ENCODE data around the gene CDC23.
A peak's percentile ranks its signal among the peaks of the same experiment; 100 is the strongest.
"Not testable (repeated sequence)": the region's sequence is repeated elsewhere in the genome, so short reads cannot be mapped to it uniquely, and the experiment has no call there.

CDC23 gene

DNA sequence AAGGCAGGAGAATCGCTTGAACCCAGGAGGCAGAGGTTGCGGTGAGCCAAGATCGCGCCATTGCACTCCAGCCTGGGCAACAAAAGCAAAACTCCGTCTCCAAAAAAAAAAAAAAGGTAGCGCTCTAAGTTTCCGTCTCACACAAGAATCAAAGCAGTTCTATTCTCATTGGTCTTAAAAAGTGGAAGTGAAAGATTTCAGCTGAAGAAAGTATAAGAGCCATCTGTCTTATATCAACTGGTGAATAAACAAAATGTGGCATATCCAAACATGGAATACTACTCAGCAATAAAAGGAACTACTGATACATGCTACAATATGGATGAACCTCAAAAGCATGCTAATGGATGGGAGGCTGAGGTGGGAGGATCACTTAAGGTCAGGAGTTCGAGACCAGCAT lies 19.3 kb downstream of the CDC23 start:
- DNase-seq: not testable (repeated sequence)

DNA sequence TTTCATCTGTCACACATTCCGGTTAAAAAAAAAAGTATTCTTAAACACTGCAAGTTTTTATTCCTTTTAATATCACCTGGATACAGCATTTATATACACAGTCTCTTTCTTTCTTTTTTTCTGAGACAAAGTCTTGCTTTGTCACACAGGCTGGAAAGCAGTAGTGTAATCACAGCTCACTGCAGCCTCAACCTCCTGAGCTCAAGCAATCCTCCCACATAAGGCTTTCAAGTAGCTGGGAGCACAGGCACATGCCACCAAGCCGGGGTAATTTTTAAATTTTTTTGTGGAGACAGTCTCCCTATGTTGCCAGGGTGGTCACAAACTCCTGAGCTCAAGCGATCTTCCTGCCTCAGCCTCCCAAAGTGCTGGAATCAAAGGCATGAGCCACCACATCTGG lies 20.3 kb downstream of the CDC23 start:
- DNase-seq: no peak

DNA sequence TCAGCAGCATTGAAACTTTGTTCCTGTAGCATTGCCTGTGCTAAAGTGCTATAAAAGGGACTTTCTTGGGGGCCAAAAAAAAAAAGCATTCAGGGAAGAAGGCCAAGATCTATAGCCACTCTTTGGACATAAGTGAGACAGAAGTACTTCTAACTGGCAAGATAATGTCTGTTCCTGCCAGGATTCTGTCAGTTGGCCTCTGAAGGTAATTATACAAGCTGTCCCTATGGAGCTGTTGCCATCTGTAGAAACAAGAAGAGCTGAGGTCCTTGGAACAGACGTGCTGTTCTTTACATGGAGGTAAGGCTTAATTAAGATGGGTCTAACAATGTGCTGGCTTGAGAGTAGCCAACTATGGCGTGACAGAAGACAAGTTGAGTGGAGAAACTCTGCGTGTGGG lies 24.5 kb downstream of the CDC23 start:
- no peak for DNase-seq

DNA sequence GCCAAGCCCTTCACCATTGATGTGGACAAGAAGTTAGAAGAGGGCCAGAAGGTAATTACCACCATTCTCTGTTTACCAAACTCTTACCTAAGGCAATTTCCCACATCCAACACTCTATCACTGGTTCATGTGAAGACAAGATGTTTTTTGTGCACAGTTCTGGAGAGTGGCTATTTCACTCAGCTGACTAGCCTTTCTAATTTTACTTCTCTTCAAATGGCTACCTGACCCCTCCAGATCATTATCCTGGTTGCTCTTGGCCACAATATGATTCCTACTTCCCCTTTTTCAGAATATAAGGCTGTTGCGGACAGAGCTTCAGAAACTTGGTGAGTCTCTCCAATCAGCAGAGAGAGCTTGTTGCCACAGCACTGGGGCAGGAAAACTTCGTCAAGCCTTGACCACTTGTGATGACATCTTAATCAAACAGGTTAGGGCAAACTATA lies 27.1 kb downstream of the CDC23 start:
- no peak for DNase-seq

DNA sequence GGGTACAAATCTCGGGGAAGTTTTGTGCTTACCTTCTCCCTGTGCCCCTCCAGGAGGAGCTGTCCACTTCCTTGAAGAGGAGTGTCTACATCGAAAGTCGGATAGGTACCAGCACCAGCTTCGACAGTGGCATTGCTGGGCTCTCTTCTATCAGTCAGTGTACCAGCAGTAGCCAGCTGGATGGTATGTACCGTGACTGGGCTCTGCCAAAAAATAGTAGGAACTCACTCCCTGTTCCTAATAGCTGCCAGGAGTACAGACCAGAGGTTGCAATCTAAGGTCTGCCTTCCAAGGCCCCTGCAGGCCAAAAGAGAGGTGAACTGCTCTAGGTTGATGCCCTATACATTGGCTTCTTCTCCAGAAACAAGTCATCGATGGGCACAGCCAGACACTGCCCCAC lies 30.3 kb downstream of the CDC23 start:
- DNase-seq: no peak

DNA sequence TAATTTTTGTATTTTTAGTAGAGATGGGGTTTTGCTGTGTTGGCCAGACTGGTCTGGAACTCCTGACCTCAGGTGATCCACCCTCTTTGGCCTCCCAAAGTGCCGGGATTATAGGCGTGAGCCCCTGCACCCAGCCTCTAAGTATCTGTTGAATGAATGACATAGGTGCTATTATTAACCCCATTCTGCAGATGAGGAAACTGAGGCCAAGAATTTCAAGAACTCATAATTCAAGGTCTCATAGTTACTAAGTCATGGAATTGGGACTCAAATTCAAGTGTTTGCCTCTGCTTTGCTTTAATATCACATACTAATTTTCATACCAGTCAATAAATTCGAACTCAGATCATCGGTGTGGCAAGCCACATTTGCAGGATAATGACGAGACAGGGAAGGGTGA lies 32.3 kb downstream of the CDC23 start:
- DNase-seq: no peak

DNA sequence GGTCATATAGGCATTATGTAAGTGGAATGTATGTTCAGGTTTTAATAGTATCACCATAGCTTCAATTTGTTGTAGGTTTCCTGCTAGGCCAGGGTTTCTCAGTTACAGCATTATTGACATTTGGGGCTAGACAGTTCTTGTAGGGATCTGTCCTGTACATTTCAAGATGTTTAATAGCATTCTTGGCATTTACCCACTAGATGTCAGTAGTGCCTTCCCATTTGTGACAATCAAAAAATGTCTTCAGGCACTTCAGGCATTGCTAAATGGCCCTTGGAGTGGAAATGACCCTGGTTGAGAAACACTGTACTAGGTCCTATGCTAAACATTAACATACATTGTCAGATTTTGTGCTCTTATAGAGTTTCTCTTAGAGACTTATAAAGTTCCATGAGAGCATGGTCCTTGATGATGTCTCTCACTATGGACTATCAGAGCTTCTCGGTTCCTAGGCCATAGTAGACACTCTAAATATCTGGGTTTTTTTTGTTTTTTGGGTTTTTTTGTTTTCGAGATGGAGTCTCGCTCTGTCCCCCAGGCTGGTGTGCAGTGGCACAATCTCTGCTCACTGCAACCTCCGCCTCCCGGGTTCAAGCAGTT lies 32.8 kb downstream of the CDC23 start:
- peak; percentile 6 for DNase-seq

DNA sequence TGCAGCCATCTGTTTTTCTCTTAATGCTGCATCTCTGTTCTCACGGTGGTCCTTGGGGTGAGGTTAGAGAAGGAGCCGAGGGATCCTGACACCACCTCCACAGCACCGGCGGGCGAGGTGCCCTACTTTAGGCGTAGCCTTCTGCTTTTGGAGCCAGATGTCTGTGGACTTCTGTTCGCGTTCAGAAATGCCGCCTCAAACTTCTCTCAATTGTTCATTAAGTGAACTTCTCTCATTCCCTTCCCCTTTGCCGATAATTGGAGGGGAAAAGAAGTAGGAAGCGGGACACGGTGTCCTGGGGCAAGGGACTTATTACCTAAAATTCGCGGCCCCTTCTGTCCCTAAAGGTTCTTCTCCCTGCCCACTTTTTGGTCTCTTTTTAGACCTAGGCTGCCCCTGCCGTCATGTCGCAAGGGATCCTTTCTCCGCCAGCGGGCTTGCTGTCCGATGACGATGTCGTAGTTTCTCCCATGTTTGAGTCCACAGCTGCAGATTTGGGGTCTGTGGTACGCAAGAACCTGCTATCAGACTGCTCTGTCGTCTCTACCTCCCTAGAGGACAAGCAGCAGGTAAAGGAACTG lies 33.8 kb downstream of the CDC23 start:
- DNase-seq: no peak

DNA sequence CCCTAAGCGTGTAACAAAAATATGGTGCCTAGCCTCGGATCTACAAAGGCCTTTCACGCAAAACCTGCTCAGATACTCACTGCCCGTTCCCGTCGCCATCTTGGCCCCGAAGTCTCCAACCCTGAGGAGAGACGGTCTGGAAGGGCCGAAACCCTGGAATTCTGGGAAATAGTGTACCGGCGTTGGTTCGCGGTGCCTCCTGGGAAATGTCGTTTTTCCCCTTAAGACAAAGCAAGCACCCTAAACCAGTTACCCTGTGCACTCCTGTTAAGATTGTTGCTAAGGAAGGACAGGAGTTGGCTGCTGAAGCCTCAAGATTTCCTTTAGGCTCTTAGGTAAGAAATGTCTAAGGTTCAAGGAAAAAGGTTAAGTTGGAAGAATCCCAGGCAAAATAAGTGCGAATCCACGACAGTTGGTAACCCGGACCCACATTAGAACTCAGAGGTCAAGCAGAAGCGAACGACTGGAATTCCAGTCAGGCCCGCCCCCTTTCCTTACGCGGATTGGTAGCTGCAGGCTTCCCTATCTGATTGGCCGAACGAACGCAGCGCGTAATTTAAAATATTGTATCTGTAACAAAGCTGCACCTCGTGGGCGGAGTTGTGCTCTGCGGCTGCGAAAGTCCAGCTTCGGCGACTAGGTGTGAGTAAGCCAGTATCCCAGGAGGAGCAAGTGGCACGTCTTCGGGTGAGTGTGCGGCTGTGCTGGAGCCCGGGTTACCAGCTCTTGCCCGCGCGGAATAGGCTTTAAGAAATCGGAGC lies 34.4 kb downstream of the CDC23 start, which contains the start of the genes BRD8 and KIF20A:
Gene BRD8 (minus strand): TSS at position 115 of the 761 bp plus-strand sequence. CDS start 16 bp downstream, at position 99.
Gene KIF20A (plus strand): TSS at position 597 of the 761 bp plus-strand sequence. CDS start 569 bp downstream, outside the sequence.
- peak; percentile 98 for DNase-seq

DNA sequence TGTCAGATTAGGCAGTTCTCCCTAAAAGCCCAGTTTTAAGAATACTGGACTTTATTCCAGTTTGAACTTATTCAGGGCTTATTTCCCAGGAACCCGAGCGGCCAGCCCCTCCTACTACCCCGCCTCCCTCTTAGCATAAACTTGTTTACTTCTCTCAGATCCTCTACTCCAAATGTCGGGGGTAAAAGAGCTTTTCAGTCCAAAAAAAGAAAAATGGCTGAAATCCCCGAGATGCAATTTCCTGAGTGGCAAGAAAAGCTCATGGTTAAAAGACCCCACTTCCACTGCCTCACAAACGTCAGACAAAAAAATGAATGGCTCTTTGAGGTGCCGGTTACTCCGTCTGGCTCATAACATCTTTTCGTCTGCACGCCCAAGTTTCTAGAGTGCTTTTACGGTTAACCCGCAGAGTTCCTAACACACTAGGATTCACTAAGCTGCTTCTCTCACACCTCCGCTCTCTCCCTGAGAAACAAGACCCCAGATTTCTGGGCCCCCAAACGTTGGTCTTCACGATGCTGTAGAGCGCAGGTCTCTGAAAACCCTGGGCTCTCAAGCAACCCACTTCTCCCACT lies 35.1 kb downstream of the CDC23 start:
- peak; percentile 7 for DNase-seq

DNA sequence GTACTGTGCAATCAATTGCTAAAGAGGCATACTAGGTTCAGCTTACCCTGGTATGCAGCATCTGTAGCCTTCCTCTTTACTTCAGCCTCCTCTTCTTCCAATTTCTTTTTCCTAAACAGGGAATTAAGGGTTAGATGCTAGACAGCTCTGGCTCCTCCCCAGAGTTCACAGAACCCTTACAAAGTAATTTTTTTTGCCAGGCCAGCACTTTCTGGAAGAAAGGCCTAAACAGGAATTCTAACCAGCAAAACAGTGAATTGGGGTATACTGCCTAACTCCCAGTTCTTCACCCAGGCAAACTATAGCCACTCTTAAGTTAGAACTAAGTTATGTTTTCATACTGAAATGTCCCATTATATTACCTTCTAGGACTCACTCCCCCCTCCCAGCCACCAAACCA lies 42.8 kb downstream of the CDC23 start:
- DNase-seq: no peak

DNA sequence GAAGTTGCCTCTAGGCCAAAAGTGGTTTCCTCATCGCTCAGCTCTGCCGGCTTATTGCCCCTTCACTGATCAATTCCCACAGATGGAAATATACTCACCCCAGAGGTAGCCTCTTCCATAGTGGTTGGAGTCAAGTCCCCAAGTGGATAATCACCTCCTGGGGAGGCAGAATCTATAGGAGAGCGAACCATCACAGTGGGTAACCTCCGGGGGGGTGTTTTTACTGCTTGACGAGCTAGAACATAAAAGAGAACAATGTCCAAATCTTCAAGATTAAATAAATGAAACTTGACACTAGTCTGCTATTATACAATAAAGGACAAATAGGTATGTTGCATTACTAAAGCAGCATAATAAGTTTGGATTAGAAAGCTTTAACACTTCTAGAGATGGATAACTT lies 44.0 kb downstream of the CDC23 start:
- DNase-seq: no peak

DNA sequence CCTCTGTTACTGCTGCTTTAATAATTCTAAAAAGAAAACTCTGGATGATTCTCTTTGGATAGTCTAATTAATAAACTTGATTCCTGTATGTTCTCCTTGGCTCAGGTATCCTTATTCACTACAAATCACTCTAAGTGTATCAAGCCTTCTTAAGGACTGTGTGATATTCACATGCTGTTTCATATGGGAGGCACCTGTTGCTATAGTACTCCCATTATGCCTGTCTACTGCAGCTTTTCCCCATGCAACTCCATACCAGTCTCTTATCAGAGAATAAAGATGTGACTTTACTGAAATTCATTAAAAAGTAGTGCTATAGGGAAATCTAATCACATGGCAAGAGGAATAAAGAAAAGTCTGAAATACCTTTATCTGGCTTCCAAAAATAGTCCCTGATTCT lies 49.4 kb downstream of the CDC23 start:
- DNase-seq: no peak

DNA sequence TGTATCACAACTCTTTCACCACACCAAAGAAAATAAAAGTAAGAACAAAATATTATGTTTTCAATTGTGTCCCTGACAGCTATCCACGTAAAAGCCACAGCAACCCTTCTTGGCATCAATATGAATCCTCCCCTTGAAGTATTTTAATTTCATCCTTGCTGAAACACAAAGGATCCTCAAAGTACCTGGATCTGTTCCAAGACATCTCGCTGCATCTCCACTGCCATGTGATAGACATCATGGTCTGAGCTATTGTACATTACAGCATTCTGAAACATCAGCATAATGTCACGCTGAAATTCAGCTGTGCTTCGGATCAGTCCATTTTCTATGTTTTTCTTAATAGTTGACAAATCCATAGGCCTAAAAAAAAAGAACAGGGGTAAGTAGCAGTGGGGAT lies 52.4 kb downstream of the CDC23 start:
- no peak for DNase-seq

DNA sequence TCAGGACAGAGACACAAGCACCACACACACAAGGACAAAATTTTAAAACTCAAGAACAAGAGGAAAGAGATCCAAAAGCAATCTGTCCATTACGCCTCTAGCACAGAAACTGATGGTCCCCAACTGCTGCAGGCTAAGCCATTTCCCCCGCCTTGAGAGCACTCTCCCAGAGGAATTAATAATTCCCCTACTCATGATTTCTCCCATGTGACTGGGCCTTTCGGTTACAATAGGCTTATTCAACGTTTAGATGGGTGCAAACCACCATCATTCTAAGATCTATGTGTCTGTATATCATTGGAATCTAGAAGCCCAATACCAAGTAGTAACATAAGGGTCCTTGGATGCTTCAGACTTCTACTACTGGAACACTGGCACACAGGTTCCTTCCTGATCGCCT lies 53.5 kb downstream of the CDC23 start:
- DNase-seq: no peak

DNA sequence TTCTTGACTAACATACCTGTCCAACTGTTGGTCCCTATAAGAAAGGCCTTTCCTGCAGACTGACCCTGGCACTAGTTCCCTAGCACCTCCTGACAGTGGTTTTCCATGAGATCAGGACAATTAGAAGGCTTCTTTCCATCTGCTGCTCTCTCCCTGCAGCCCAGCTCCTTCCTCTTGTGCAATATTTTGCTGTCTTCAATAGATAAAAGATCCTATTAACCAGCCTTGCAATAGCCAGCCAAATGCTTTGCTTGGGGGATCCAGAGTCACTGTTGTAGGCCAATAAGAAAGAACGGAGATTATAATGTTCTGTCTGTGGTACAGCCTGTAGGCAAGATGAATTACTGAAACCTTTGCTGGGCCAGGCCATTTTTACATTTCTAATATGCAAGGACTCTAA lies 55.5 kb downstream of the CDC23 start:
- DNase-seq: no peak

DNA sequence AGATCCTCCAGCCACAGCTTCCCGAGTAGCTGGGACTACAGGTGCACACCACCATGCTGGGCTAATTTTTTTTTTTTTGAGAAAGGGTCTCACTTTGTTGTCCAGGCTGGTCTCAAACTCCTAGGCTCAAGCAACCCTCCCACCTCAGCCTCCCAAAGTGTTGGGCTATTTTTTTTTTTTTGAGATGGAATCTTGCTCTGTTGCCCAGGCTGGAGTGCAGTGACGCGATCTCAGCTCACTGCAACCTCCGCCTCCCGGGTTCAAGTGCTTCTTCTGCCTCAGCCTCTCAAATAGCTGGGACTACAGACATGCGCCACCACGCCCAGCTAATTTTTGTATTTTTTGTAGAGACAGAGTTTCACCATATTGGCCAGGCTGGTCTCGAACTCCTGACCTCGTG lies 57.1 kb downstream of the CDC23 start:
- DNase-seq: not testable (repeated sequence)

DNA sequence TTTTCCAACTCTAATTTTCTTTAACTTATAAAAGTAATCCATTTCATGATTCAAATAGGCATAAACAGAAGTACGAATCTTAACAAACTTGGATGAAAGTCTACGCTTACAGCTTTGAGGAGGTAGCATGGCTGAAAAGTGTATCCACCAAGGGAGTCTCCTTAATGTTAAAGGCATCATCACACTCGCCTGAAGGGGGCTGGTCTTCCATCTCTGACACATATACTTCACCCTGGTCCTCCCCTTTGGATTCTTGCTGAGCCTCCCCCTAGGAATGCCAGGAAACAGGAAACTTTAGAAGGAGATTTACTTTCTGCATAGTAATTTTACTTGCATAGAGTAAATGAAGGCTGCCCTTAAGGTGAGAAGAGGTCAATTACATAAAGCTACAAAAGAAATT lies 63.6 kb downstream of the CDC23 start:
- no peak for DNase-seq

DNA sequence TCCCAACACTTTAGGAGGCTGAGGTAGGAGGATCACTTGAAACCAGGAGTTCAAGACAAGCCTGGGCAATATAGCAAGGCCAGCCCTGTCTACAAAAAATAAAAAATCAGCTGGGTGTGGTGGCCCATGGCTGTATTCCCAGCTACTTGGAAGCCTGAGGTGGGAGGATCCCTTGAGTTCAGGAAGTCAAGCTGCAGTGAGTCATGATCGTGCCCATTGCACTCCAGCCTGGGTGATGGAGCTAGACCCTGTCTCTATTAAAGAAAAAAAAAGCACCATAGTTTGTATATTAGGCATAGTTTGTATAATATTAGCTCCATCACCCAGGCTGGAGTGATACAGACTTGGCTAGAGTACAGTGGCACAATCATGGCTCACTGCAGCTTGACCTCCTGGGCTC lies 64.3 kb downstream of the CDC23 start:
- DNase-seq: no peak

DNA sequence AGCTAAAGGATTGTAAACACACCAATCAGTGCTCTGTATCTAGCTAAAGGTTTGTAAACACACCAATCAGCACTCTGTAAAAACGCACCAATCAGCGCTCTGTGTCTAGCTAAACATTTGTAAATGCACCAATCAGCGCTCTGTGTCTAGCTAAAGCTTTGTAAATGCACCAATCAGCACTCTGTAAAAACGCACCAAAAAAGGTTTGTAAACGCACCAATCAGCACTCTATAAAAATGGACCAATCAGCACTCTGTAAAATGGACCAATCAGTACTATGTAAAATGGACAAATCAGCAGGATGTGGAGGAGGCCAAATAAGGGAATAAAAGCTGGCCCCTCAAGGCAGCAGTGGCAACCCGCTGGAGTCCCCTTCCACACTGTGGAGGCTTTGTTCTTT lies 69.5 kb downstream of the CDC23 start:
- DNase-seq: not testable (repeated sequence)

DNA sequence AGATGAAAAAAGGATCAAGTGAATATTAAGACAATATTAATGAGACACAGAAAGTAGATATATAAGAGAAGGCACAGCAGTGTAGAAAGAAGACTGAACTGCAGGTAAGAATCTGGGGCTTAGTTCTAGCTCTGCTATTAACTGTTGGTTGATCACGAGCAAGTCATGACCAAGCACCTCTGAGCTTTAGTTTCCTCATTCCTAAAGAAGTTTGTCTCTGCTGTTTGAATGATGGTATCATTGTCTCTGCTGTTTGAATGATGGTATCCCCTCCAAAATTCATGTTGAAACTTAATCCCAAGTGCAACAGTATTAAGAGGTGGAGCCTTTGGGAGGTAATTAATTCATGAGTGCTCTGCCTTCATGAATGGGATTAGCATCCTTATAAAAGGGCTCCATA lies 71.4 kb downstream of the CDC23 start:
- DNase-seq: no peak

DNA sequence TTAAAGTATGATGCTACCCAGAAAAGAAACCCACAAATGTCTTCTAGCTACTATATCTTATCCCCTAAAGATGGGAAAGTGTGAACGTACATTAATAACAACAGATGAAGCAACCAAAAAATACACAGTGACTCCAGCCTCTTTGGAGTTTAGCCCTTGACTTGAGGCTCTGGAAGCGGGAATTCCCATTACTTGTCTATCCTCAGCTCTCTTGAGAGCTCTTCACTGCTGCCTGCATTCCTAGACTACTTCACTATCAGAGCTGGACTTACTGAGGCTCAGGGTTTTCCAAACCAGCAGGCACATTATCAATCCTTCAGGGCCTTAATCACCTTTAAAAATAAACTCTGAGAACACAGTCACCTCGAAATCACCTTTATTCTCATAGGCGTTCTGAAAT lies 72.9 kb downstream of the CDC23 start:
- no peak for DNase-seq

DNA sequence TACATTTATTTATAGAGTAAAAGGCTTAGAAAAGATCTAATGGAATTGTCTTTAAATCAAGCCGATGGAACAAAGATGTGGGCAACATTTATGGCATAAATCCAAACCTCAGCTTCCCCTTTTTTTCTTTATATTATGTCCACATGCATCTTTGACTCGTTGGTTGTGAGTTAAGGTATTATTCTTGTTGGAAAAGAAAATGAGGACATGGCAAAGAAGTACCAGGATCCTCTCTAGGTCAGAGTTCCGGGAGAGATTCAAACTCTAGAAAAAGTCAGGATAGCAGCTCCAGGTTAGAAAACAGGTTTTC lies 73.4 kb downstream of the CDC23 start:
- DNase-seq: no peak

All from SHP77 treated with DMSO at 0.1 percent for 48 hours (cell line).